B cell (primary cell): ENCODE data around the gene MAP1LC3B2. TPM values are rescaled to one million over a fixed set of nuclear protein-coding genes. Genes with fewer than 3 reads are reported as not detected.

Source experiments
- ATAC-seq: fragments of 200-7000 bp; cut with Tn5 transposase; one replicate; pipeline ENCODE4 v1.10.0; 2021; ENCODE audit warnings: low read depth, mild to moderate bottlenecking, moderate number of reproducible peaks, moderate library complexity
- CTCF ChIA-PET: fragments of 350-600 bp; sonication (Branson Sonifier 250); formaldehyde crosslinking; loops from one replicate; lab custom pipeline; 2021; ENCODE audit warnings: antibody characterized with exemption, inconsistent platforms; lab: Charles Lee
- POLR2A ChIA-PET: fragments of 350-600 bp; sonication (Branson Sonifier 250); formaldehyde crosslinking; loops from one replicate; lab custom pipeline; 2021; ENCODE audit warnings: antibody characterized with exemption; lab: Charles Lee
- DNase-seq: peaks from one replicate; pipeline ENCODE4 v3.0.0; 2013
- H2AFZ ChIP-seq: 2 replicates; pipeline ENCODE4 v1.6.1; 2012; ENCODE audit warnings: mild to moderate bottlenecking, low read depth, low read length; ENCODE audit not compliant: insufficient read depth, poor library complexity, severe bottlenecking
- H3K27ac ChIP-seq, 2 donors: 1 replicate in 1 of 2; 2 replicates in 1 of 2; pipeline ENCODE4 v1.5.1; 2012 to 2013; ENCODE audit warnings: low read length in 2 of 2, mild to moderate bottlenecking in 2 of 2, moderate library complexity in 1 of 2
- H3K27me3 ChIP-seq, 4 experiments: fragments of 200-600 bp in 1 of 4; sonication (generic) in 1 of 4; replicated peaks in 1 of 4; 1 replicate in 2 of 4; 2 replicates in 2 of 4; pipeline versions ENCODE4 v1.6.1 to v1.7.0; 2013 to 2016; ENCODE audit warnings: low read length in 3 of 4, mild to moderate bottlenecking in 2 of 4, mixed read lengths in 1 of 4, moderate library complexity in 1 of 4; ENCODE audit not compliant: insufficient read depth in 4 of 4, control insufficient read depth in 3 of 4; ENCODE audit errors: control extremely low read depth in 1 of 4
- H3K36me3 ChIP-seq, 2 experiments: replicated peaks in 1 of 2; 1 replicate in 1 of 2; 2 replicates in 1 of 2; pipeline versions ENCODE4 v1.6.1 to v1.7.1; 2013; ENCODE audit warnings: low read length in 1 of 2; ENCODE audit not compliant: insufficient read depth in 2 of 2, control insufficient read depth in 1 of 2; ENCODE audit errors: control extremely low read depth in 1 of 2, extremely low read depth in 1 of 2
- H3K4me1 ChIP-seq, 2 donors: fragments of 200-600 bp in 1 of 2; sonication (generic) in 1 of 2; 1 replicate in 1 of 2; 2 replicates in 1 of 2; pipeline versions ENCODE4 v1.5.1 to v1.6.1; 2013 to 2017; ENCODE audit warnings: low read length in 2 of 2; ENCODE audit not compliant: control insufficient read depth in 2 of 2, insufficient read depth in 2 of 2
- H3K4me2 ChIP-seq: replicated peaks from 2 replicates; pipeline ENCODE3; 2012; ENCODE audit warnings: mild to moderate bottlenecking, low read depth, low read length; ENCODE audit not compliant: poor library complexity, severe bottlenecking
- H3K4me3 ChIP-seq, 5 experiments: fragments of 200-600 bp in 1 of 5; sonication (generic) in 1 of 5; 1 replicate in 3 of 5; 2 replicates in 2 of 5; pipeline versions ENCODE4 v1.5.1 to v1.7.0; 2011 to 2016; ENCODE audit warnings: low read length in 4 of 5, mild to moderate bottlenecking in 4 of 5, low read depth in 2 of 5, control low read depth in 1 of 5, moderate library complexity in 1 of 5; ENCODE audit not compliant: insufficient read depth in 1 of 5; ENCODE audit errors: control extremely low read depth in 1 of 5, extremely low read depth in 1 of 5
- H3K79me2 ChIP-seq: fragments of 200-600 bp; sonication (generic); one replicate; pipeline ENCODE4 v1.6.0; 2016; ENCODE audit warnings: low read length; ENCODE audit not compliant: control insufficient read depth, insufficient read depth
- H3K9ac ChIP-seq: fragments of 200-600 bp; sonication (generic); 2 replicates; pipeline ENCODE4 v1.6.1; 2017; ENCODE audit warnings: mild to moderate bottlenecking, low read length, moderate library complexity
- H3K9me3 ChIP-seq, 3 donors: one replicate each; pipeline versions ENCODE4 v1.6.1 to v1.7.1; 2013; ENCODE audit warnings: low read length in 2 of 3; ENCODE audit not compliant: control insufficient read depth in 2 of 3, insufficient read depth in 1 of 3; ENCODE audit errors: control extremely low read depth in 1 of 3
- H4K20me1 ChIP-seq: 2 replicates; pipeline ENCODE4 v1.6.0; 2012; ENCODE audit warnings: mild to moderate bottlenecking, low read length; ENCODE audit not compliant: insufficient read depth, control insufficient read depth, poor library complexity, severe bottlenecking
- H3K27ac Mint-ChIP-seq: one replicate; pipeline ENCODE4 v1.8.0; 2021; ENCODE audit warnings: mixed read lengths
- H3K27me3 Mint-ChIP-seq: one replicate; pipeline ENCODE4 v1.8.0; 2021; ENCODE audit warnings: mixed read lengths
- H3K4me1 Mint-ChIP-seq: one replicate; pipeline ENCODE4 v1.8.0; 2021; ENCODE audit warnings: mixed read lengths
- H3K4me3 Mint-ChIP-seq: one replicate; pipeline ENCODE4 v1.8.0; 2021; ENCODE audit warnings: mixed read lengths
- H3K9me3 Mint-ChIP-seq: one replicate; pipeline ENCODE4 v1.8.0; 2022; ENCODE audit warnings: mixed read lengths; ENCODE audit not compliant: insufficient read depth
- EZH2 ChIP-seq: IDR thresholded peaks from 2 replicates; pipeline ENCODE4 v1.6.1; 2012; ENCODE audit warnings: borderline replicate concordance, low read depth, mild to moderate bottlenecking, moderate library complexity, low read length; ENCODE audit not compliant: insufficient read depth, poor library complexity, severe bottlenecking
- WGBS: methylation state at CpG from one replicate; pipeline ENCODE4 v1.1.5; 2013; ENCODE audit warnings: missing lambda C conversion rate; ENCODE audit not compliant: insufficient coverage; 5-methylcytosine and 5-hydroxymethylcytosine counted together
- intact Hi-C: fragments of 100-400 bp; cut with micrococcal nuclease; formaldehyde crosslinking; loops from one replicate; pipeline ENCODE4 v1.10.0; 2022
- polyA plus RNA-seq: library from polyadenylated mRNA; depleted of rRNA; stranded (reverse); fragments of >200 nt; gene quantifications from 2 replicates; pipeline ENCODE4 v1.2.3, GENCODE V29; 2012
- total RNA-seq, 2 donors: library from RNA; stranded (reverse); fragments of 120-200 nt in 1 of 2; gene quantifications; 1 replicate in 1 of 2; 2 replicates in 1 of 2; pipeline versions ENCODE4 v1.2.3 to v1.2.4, GENCODE V29; 2013 to 2022
- TF ChIP-seq, protein P1 (sequence below): fragments of 200-600 bp; IDR thresholded peaks from one replicate; pipeline ENCODE4 v1.8.0; 2022; ENCODE audit warnings: antibody characterized with exemption, mild to moderate bottlenecking

The MAP1LC3B2 gene
- total and polyA plus RNA-seq, 2 donors (not counting 1 experiment from before 2014, with no cell fraction given): 0.28 to 1.0 TPM

DNA sequence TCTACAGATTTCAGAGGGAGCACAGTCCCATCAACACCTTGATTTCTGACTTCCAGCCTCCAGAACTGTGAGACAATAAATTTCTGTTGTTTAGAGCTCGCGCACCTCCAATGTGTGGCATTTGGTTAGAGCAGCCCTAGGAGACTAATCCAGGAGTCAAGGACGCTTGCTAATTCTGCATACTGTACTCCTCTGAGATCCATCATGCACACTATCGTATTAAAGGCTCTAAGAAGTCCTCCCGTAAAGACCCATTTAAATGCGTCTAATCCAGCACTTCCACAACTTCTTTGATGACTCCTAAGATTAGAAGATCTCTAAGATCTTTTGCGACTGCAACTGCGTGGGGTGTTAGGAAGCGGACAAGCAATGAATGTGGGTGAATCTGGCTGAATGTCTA is 30.4 kb downstream of the MAP1LC3B2 start:
- H3K9me3 ChIP-seq: peaks cover 0 to 9% (median 5%) of the 10 kb centered on the region in 3 donors
- no peaks in the 10 kb centered on the region for H3K36me3 ChIP-seq
- Mint-ChIP-seq H3K27me3 (no peaks in the 10 kb centered on the region), H3K9me3 (peaks cover 3% of the 10 kb centered on the region), H3K4me3 (no peak overlapping the region), H3K27ac (no peak overlapping the region), H3K4me1 (peaks cover 24% of the 10 kb centered on the region)
- no peaks in the 10 kb centered on the region for H3K27me3 ChIP-seq
- WGBS: 100% methylated on average over 6 of the region's 9 CpGs
- no peak overlapping the region for H2AFZ ChIP-seq
- POLR2A ChIA-PET: interaction anchor here (0.6 kb wide), 1 partner anchor 144 kb away, joined by 3 read pairs; no protein-coding TSS in a partner anchor
- H3K27ac ChIP-seq: no peak overlapping the region
- intact Hi-C loops: no loop called here
- H3K4me3 ChIP-seq: no peak overlapping the region
- ATAC-seq (no peak), DNase-seq (no peak)
- no peak overlapping the region for H3K9ac ChIP-seq
- CTCF ChIA-PET: interaction anchor here (2.3 kb wide), 1 partner anchor 11 kb away, joined by 7 read pairs; no protein-coding TSS in a partner anchor
- H3K4me1 ChIP-seq: peaks cover 15 to 23% of the 10 kb centered on the region in 2 donors
- no peak for TF ChIP-seq EZH2
- TF ChIP-seq, protein P1, sequence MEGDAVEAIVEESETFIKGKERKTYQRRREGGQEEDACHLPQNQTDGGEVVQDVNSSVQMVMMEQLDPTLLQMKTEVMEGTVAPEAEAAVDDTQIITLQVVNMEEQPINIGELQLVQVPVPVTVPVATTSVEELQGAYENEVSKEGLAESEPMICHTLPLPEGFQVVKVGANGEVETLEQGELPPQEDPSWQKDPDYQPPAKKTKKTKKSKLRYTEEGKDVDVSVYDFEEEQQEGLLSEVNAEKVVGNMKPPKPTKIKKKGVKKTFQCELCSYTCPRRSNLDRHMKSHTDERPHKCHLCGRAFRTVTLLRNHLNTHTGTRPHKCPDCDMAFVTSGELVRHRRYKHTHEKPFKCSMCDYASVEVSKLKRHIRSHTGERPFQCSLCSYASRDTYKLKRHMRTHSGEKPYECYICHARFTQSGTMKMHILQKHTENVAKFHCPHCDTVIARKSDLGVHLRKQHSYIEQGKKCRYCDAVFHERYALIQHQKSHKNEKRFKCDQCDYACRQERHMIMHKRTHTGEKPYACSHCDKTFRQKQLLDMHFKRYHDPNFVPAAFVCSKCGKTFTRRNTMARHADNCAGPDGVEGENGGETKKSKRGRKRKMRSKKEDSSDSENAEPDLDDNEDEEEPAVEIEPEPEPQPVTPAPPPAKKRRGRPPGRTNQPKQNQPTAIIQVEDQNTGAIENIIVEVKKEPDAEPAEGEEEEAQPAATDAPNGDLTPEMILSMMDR: no peak
- H3K4me2 ChIP-seq: no peak overlapping the region
- H4K20me1 ChIP-seq: no peaks in the 10 kb centered on the region
- no peaks in the 10 kb centered on the region for H3K79me2 ChIP-seq

DNA sequence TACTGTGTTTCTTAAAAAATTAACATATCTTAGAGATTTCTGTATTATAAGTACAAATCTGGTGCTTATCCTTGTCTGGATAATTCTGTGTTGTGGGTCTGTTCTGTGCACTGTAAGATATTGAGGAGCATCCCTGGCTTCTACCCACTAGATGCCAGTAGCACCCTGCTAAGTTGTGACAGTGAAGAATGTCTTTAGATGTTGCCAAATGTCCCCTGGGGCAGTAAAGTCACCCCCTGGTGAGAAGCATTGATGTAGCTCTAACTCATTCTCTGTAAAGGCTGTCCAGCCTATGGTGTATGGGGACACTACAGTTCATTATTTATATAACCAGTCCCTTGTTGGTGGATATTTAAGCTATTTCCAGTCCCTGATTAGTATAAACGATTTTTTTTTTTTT is 31.4 kb downstream of the MAP1LC3B2 start:
- no CpG with 5 or more reads among the region's 1 CpG for WGBS
- H3K9me3 ChIP-seq: no peaks in the 10 kb centered on the region
- ChIA-PET POLR2A (no interaction called here), CTCF (interaction anchor here (2.3 kb wide), 1 partner anchor 10 kb away, joined by 7 read pairs; no protein-coding TSS in a partner anchor)
- H2AFZ ChIP-seq: no peak overlapping the region
- no peak overlapping the region for H3K27ac ChIP-seq
- H3K4me2 ChIP-seq: no peak overlapping the region
- ATAC-seq (peak; percentile 15), DNase-seq (peak; percentile 37)
- Mint-ChIP-seq H3K27me3 (no peaks in the 10 kb centered on the region), H3K4me1 (peaks cover 34% of the 10 kb centered on the region), H3K27ac (no peak overlapping the region), H3K9me3 (peaks cover 3% of the 10 kb centered on the region), H3K4me3 (no peak overlapping the region)
- H3K4me1 ChIP-seq: peaks cover 25 to 33% of the 10 kb centered on the region in 2 donors
- H3K79me2 ChIP-seq: no peaks in the 10 kb centered on the region
- intact Hi-C loops: loop anchor here (5.0 to 10.0 kb wide), 2 partner anchors 56 to 83 kb away; no protein-coding TSS in a partner anchor
- no peak overlapping the region for H3K9ac ChIP-seq
- no peaks in the 10 kb centered on the region for H3K36me3 ChIP-seq
- H4K20me1 ChIP-seq: no peaks in the 10 kb centered on the region
- H3K4me3 ChIP-seq: no peak overlapping the region
- no peak for TF ChIP-seq EZH2
- TF ChIP-seq, protein P1: no peak
- no peaks in the 10 kb centered on the region for H3K27me3 ChIP-seq
